Hematopoietic multipotent progenitor cell treated with erythropoietin and hydrocortisone succinate and interleukin-3 and kit ligand, for 15 days (in vitro differentiated cells): Measurements from ENCODE around the gene SZT2.
"Not testable (repeated sequence)": the region's sequence is repeated elsewhere in the genome, so short reads cannot be mapped to it uniquely, and the experiment has no call there.

Experiments
- DNase-seq: peaks from one replicate; pipeline ENCODE4 v3.0.0-alpha.2; 2015; ENCODE audit warnings: low spot score

The SZT2 gene

DNA sequence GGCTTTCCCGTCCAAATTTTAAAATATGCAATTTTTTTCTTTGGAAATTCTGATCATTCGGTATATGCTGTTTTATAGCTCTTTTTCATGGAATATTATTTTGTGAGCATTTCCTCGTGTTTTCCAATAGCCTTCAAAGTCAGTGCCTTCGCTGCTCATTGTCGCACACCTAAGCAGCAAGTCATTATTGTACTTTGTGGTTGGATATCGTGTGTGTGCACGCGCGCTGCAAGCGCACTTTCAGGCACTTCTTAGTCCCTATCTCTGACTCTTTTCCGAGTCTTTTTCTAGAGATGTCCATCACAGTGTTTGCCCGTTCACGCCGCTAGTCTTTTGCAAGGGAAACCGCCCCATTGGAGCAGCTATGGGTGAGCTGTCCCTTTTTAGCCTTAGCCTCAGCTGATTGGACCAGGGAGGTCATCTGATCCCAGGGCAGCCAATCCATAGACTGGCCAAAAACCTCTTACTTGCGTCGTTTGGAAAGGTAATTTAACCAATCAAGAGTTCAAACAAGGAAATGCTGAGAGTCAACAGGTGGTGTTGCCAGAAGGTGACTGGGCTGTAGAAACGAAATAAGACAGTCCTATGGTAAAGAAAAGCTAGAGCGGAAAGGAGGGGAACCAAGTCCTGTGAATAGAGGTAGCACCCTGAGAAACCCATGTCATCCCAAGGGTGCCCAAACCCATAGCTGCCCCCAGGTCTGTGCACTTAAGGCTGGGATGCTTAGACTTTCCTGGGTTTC, 64.7 kb downstream of the SZT2 start:
- DNase-seq = peak; percentile 79

DNA sequence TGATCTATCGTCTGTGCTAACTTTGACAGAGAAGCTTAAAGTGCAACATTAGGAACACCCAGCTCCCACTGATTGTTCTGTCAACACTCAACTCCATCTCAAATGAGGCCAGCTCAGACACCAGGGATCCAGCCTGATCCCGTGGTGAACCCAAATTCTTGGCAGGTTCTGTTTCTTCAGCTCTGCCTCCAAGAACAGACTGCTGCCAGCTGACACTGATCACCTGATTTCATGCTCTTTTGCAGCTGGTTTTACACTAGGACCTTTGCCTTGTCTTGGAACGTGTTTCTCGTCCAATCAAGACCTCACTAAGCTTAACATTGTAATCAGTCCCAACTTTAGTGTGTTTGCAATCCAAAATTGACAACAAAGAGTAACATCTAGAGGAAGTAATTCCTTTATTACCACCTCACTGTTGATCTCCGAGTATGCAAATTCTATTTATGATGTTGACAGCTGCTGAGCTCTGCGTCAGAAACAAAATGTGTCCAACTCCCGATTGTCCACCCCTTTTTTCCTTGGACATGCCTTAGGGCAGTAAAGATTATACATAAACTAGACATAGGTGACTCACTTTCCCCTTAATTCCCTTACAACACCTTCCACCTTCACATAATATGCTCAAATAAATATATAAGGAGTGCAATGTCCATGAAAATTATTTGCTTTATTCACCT, 65.7 kb downstream of the SZT2 start:
- no peak for DNase-seq

DNA sequence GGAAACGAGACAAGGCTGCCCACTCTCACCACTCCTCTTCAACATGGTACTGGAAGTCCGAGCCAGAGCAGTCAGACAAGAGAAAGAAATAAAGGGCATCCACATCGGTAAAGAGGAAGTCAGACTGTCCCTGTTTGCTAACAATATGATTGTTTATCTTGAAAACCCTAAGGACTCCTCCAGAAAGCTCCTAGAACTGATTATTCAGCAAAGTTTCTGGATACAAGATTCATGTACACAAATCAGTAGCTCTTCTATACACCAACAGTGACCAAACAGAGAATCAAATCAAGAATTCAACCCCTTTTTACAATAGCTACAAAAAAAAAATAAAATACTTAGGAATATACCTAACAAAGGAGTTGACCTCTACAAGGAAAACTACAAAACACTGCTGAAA, 68.7 kb downstream of the SZT2 start:
- not testable (repeated sequence) for DNase-seq

DNA sequence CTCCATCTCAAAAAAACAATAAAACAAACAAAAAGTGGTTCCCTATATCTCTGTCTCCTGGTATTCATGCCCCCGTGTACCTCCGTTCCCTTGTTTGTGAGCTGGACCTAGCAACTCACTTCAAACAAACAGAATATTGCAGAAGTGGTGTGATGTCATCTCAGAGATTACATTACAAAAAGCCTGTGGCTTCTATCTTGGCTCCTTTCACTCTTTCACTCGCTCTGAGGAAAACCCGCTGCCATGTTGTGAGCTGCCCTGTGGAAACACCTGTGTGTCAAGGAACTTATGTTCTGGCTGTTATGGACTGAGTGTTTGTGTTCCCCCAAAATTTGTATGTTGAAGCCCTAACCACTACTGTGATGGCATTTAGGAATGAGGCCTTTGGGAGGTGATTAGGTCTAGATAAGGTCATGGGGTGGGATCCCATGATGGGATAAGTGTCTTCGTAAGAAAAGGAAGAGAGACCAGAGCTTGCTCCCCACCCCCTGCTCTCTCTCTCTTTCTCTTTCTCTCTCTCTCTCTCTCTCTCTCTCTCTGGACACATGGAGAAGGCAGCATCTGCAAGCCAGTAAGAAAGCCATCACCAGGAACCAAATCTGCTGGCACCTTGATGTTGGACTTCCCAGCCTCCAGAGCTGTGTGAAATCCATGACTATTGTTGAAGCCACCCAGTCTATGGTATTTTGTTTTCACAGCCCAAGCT, 71.4 kb downstream of the SZT2 start:
- no peak for DNase-seq

DNA sequence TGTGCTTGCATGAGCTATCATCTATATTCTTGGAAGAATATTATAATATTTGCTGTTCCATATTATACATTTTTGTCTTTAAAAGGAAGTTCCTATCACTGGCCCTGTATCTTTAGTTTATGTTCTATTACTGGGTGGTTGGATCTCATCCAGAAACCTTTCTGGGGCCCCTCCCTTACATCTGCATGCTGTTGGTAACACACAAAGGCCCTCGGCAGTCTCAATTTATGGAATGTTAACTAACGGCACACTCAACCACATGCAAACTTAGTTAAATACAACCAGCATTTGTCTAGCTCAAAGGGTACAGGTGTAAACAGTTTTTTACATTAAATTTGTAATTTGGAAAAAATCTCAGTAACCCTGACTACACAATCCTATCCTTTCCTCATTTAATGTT, 73.8 kb downstream of the SZT2 start:
- DNase-seq = peak; percentile 44

DNA sequence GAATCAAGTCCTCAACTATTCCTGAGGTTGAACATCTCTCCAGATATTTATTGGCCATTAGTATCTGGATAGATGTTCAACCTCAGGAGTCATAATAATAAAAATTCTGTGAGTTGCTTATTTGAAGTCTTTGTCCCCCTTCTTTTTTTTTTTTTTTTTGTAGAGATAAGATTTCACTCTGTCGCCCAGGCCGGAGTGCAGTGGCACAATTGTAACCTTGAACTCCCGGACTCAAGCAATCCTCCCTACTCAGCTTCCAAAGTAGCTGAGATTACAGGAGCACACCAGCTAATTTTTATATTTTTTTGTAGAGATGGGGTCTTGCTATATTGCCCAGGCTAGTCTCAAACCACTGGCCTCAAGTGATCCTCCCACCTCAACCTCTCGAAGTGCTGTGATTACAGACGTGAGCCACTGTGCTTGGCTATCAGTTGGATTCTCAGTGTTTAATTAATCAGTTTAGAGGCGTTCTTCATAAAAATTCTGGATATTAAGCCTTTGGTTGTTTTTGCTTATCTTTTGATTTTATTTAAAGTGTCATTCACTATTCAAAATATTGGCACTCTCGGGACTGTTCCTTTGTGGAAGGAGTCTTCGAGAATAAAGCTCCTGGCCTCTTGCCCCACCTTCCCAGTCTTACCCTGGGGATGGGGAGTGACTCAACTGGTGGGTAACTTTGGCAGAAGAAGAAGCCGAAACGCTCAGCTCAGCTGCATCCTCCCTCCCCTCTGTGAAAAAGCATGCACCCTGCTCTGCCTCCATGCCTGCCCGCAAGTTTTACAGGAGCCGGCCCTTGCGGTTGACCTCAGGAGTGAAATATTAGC, 75.2 kb downstream of the SZT2 start:
- no peak for DNase-seq

DNA sequence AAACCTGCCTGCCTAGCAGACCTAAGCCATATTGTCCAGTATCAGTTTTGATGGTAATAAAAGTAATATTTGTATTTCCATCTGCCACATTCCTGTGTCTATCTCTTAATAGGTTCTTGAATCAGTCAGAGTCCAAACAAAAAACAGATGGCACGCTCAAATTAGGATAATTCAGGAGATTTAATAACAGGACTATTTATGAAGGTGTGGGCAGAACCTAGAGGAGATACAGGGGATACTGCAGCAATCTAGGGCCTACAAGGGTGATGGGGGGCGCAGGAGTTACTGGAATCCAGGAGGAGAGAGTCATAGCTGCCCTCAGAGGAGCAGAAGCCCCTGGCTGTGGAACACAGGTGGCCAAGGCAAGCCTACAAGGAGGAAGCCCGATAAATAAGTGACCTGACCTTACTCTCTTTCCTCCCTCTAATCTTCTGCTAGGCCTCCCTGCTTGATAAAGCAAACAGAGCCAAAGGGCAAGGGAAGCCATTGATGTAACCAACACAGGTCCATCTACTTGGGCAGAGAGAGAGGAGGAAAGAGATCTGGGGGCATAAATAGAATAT, 75.9 kb downstream of the SZT2 start:
- DNase-seq = no peak

DNA sequence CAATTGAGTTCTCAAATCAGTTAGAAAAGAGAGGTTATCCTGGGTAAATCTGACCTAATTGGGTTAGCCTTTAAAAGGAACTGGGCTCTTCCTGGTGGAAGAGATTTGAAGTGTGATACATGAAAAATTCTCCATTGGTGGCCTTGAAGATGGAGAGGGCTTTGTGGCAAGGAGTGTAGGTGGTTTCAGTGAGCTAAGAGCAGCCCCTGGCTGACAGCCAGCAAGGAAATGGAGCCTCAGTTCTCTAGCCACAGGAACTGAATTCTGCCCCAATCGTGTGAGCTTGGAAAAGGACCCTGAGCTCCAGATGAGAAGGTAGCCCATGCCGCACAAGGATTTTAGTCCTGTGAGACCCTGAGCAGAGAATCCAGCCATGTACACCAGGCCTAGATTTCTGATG, 76.7 kb downstream of the SZT2 start:
- DNase-seq = no peak

DNA sequence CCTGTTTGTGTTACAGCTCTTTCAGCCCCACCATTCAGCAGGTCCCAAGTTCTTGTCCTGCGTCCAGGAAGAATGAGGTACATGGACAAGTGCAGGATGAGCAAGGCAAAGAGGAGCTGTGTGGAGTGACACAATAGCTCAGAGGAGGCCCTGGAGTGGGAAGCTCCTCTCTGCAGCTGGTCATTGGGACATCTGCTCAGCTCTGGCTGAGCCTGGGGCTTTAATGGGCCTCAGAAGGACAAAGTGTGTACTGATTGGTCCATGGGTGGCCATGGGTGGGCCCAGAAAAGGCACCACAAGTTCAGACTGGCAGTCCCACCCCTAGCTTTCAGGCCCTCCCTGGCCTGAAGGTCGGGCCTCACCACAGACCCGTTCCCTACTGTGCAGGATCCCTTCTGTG, 78.7 kb downstream of the SZT2 start:
- DNase-seq = no peak

DNA sequence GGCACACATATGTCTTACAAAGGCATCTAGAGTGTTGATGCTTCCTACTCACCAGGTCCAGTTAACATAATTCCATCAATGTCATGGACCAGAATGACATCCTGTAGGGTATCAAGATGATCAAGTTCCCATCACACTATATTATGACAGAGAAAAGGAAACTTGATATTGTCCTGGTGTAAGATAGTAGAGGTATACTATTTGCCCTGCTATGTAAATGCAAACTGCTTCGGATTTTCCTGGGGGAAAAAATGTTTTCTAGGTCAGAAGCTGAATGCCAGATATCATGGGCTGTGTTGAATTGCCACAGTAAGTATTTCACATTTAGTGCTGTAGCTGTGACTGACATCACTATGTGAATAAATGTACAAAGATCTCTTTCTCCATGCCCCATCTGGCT, 80.2 kb downstream of the SZT2 start:
- DNase-seq = no peak

DNA sequence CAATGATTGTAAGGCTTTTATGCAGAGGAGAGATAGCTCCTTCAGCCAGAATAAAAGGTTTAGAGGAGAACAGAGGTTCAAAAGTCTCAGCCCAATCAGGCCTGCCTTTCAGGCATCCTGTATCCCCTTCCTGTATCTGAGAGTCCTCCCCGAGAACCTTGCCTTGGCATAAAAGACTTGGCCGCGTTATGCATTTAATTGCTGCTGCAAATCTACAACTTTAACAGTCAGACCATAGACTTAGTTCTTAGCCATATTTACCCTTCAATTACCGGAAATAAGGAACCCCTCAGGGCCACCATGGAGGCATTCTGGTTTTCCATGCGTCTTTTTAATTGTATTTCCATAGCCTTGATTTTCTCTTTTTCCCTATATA, 82.4 kb downstream of the SZT2 start:
- no peak for DNase-seq

DNA sequence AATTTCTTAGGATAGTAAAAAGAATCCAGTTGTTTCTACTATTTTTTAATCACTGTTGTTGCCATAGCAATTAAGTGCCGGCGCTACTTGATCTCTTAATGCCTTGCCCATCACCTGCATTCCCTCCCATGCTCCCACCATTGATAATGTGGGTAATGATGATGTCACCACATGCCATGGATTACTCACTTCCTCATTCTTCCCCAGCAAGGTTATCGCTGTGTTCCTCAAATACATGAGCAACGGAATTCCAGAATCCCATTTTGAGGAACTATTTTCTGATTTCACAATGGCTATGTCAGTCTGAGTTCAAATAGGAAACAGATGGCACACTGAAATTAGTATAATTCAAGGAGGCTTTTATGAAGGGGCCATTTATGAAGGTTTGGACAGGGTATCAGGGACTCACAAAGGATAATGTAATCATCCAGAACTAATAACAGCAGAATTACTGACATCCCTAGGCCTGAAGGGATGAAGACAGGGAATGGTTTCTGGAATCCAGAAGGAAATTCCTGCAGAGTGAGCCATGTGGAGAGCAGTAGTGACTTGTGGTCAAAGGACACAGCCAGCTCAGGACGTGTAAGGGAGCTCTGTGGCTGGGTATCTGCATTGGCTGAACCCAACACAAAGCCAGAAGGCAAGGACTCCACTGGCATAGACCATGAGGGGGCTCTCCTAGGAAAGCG, 82.9 kb downstream of the SZT2 start:
- DNase-seq = not testable (repeated sequence)

DNA sequence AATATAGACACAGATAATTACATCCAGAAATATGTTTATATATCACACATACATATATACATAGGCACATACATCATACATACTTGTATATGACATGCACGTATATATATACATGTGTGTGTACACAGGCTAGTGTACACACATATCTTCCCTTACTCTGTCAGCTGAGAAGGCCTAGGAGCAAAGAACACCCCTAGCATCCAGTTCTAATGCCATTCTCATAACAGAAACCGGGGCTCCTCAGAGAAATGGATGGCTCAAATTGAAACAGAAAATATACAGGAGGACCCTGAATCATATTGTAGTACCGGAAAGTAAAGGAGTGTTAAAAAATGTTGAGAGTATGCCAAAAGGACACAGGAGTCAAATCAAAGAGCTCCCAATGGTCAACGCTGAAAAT, 83.8 kb downstream of the SZT2 start:
- no peak for DNase-seq

DNA sequence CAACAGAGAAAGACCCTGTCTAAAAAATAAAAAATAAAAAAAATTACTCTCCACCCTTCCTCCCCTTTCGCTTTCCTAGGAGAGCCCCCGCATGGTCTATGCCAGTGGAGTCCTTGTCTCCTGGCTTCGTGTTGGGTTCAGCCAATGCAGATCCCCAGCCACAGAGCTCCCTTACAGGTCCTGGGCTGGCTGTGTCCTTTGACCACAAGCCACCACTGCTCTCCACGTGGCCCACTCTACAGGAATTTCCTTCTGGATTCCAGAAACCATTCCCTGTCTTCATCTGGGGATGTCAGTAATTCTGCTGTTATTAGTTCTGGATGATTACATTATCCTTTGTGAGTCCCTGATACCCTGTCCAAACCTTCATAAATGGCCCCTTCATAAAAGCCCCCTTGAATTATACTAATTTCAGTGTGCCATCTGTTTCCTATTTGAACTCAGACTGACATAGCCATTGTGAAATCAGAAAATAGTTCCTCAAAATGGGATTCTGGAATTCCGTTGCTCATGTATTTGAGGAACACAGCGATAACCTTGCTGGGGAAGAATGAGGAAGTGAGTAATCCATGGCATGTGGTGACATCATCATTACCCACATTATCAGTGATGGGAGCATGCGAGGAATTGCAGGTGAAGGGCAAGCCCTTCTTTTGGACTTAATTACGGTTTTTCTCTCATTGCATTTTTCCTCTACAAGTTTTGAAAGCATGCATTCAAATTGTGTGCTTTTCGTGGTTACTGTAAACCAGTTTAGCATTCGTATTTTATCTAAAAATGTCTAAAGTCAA, 86.1 kb downstream of the SZT2 start:
- not testable (repeated sequence) for DNase-seq

DNA sequence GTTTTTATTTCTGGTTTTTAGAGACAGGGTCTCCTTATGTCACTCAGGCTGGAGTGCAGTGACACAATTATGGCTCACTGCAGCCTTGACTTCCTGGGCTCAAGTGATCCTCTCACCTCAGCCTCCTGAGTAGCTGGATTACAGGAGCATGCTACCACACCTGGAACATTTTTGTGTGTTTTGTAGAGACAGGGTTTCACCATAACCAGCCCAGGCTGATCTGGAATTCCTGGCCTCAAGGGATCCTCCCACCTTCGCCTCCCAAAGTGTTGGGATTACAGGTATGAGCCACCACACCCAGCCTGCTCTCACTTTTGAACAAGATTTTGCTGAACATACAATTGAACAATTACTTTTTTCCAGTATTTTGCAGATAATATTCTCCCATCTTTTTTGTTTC, 88.0 kb downstream of the SZT2 start:
- DNase-seq = no peak

DNA sequence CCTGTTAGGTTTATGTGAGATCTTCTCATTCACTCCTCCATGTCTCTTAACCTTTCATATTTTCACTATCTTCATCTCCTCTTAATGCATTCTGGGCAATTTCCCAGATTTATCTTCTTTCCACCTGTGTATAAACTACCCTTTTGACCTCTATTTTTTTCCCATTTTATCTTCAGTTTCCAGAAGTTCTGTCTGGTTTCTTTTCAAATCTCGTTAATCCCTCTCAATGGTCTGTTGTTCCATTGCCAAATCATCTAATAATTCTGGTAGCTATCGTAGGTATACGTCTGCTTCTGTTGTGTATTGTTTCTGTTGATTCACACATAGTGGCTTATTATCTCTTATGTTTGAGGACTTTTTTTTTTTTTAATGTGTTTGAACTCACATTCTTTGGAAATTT, 89.7 kb downstream of the SZT2 start:
- DNase-seq = no peak

DNA sequence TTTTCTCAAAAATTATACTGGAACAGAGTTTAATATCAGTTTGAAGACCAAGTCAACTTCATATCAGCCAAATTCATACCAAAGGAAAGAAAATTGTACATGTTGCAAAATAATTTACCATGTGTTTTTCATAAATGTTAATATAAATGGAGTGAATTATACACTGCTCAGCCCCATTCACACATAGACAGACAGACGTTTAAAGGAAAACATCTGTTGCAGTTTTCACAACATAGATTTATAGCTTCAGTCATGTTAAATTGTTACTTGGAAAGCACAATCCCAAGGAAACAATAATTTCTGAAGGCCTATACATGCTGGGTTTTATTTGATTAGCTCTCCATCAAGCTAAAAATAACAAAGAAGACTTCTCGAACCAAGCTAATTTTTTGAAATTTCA, 91.8 kb downstream of the SZT2 start:
- no peak for DNase-seq

DNA sequence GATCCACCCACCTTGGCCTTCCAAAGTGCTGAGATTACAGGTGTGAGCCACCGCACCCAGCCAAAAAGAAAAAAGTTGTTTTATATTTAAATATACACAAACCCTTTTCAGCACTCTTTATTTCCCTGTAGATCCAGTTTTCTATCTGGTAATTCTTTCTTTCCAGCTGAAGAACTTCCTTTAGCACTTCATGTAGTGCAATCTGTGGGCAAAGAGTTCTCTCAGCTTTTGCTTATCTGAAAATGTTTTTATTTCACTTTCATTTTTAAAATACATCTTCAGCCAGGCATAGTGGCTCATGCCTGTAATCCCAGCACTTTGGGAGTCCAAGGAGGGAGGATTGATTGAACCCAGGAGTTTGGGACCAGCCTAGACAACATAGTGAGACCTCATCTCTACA, 92.5 kb downstream of the SZT2 start:
- no peak for DNase-seq

DNA sequence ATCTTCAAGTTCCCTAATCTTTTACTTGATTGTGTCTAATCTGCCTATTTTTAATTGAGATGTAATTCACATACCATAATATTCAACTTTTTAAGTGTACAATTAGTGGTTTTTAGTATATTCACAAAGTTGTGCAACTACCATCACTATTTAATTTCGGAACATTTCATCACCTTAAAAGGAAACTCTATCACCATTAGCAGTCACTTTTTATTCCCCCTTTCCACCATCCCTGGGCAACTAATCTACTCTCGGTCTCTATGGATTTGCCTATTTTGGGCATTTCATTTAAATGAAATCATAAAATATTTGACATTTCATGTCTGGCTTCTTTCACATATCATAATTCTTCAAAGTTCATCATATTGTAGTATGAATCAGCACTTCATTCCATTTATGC, 94.7 kb downstream of the SZT2 start:
- no peak for DNase-seq

DNA sequence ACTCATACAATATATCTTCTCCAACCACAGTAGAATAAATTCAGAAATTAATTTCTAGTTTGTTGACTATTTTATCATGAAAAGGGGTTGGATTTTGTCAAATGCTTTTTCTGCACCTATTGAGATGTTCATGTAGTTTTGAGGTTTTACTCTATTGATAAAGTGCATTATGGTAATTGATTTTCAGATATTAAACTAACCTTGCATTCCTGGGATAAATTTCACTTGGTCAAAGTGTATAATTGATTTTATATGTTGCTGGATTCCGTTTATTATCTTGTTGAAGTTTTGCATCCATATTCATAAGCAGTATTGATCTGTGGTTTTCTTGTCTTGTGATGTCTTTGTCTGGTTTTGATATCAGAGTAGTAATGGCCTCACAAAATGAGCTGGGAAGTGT, 98.5 kb downstream of the SZT2 start:
- DNase-seq = no peak

DNA sequence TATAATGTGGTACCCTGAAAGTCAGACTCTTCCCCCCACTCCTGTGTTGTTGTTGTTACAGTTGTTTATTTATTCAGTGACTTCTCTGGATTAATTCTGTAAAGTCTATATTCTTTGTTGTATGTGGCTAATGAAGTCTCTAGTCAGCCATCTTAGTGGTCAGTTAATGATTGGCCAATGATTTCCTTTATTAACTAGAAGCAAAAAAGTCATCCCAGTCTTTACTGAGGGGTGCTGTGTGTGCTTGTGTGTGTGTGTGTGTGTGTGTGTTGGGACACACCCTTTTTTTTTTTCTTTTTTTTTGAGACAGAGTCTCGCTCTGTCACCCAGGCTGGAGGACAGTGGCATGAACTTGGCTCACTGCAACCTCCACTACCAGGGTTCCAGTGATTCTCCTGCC, 101.4 kb downstream of the SZT2 start:
- no peak for DNase-seq
